ENCODE data around the gene BZW2. TPM values are rescaled to one million over a fixed set of nuclear protein-coding genes. Genes with fewer than 3 reads are reported as not detected.

The BZW2 gene
- total RNA-seq = 122 and 137 TPM in 2 replicates

GRCh38 chr7:16645593-16646471 lies at the start of gene BZW2, which contains the start of gene ANKMY2:
Gene BZW2, plus strand, starts transcription at chr7:16646181. Its CDS starts 19,263 bp downstream, at chr7:16665444.
Gene ANKMY2, minus strand, starts transcription at chr7:16645754. Its CDS starts 181 bp downstream, at chr7:16645573.

DNA sequence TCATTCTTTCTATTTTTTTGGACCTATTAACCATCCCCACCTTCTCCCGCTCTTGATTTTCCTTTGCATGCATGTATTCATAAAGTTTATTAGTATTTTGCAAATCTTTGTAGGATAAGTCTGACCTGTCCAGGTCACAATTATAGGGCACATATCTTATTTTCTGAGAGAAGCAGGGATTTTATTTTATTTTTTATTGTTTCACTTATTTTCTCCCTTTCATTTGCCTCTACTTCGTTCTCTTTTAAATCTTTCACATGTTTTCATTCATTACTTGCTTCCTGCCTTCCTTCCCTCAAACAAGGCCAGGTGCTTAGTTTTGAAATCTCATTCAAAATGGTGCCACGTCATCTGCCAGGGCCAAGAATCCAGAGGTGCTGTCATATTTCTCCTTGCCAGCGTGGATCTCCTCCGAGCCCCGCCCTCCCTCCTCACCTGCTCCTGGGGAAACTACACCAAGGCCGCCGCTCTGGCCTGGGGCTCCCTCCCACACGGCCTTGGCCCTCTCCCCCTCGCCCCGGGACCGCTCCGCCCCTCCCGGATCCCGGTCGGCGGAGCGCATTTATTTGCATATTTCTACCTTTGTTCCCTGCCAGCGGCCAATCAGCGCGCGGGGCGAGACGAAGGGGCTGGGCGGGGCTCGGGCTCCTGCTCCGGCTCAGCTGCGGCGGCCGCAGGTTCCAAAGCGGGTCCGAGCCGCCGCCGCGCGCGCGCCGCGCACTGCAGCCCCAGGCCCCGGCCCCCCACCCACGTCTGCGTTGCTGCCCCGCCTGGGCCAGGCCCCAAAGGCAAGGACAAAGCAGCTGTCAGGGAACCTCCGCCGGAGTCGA lies 107.3 kb downstream of the BZW2 start, which contains the start of gene TSPAN13:
Gene TSPAN13 (plus strand): TSS at position 654 of the 830 bp plus-strand sequence. CDS start 213 bp downstream, outside the sequence.

Other genes starting within 250 kb of the BZW2 start
- 2.2 and 2.3 TPM in 2 replicates for gene CRPPA, start 224.6 kb upstream of the BZW2 start, total RNA-seq
- not detected in 2 replicates for gene SOSTDC1, start 180.4 kb upstream of the BZW2 start, total RNA-seq
- gene LRRC72, start 119.4 kb upstream of the BZW2 start, total RNA-seq = not detected in 2 replicates
- gene ANKMY2, start 427 bp upstream of the BZW2 start, total RNA-seq = 9.8 and 12.5 TPM in 2 replicates
- gene TSPAN13, start 107.6 kb downstream of the BZW2 start, total RNA-seq = 25.4 and 37.9 TPM in 2 replicates
- gene AGR2, start 158.8 kb downstream of the BZW2 start, total RNA-seq = not detected in 2 replicates
- not detected in 2 replicates for gene AGR3, start 235.8 kb downstream of the BZW2 start, total RNA-seq